ENCODE measurements around the gene SHROOM3.

The SHROOM3 gene

DNA sequence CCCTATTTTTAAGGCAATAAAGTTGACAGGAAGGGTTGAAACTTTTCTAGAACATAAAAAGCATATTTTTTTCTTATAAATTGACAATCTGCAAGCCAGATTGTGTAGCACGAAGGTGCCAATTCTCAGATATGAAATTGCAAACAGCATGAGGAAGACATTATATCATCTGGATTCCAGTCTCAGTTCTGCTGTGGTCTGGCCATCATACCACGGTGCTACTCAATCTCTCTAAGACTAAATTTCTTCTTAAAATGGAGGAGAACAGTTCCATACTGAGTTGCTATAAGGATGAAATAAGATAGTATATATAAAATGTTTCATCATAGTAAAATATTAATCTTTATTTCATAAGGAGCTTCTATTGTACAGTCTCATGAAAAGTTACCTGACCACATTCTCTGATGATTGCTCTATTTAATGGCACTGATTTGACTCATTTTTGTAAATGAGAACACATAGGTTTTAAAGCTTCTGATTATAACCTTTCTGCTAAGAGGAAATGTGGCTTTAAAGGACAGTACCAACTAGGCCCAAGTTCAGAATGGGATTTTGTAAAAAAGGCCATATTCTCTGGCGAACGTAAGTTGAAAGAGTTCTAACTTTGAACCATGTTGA lies 127.9 kb downstream of the SHROOM3 start:
- H3K9ac ChIP-seq (ENCODE audit: low read length), result no peak overlapping the region
- no peaks in the 10 kb centered on the region for H3K9me3 ChIP-seq (ENCODE audit: insufficient read depth, low read length)
- H2AFZ ChIP-seq (ENCODE audit: low read depth, low read length, severe bottlenecking), result no peak overlapping the region
- no peaks in the 10 kb centered on the region for H3F3A ChIP-seq (ENCODE audit: insufficient read depth)
- no peak overlapping the region for H3K4me3 ChIP-seq (ENCODE audit: insufficient read depth, low read length, poor library complexity, severe bottlenecking)
- no peaks in the 10 kb centered on the region for H4K20me1 ChIP-seq (ENCODE audit: low read depth, low read length)
- no peaks in the 10 kb centered on the region for H3K79me2 ChIP-seq (ENCODE audit: insufficient read depth, low read length)
- TF ChIP-seq EZH2phosphoT487 (conservative IDR thresholded peaks at IDR 0.05; ENCODE audit: low read length), result no peak
- TF ChIP-seq, protein P1, sequence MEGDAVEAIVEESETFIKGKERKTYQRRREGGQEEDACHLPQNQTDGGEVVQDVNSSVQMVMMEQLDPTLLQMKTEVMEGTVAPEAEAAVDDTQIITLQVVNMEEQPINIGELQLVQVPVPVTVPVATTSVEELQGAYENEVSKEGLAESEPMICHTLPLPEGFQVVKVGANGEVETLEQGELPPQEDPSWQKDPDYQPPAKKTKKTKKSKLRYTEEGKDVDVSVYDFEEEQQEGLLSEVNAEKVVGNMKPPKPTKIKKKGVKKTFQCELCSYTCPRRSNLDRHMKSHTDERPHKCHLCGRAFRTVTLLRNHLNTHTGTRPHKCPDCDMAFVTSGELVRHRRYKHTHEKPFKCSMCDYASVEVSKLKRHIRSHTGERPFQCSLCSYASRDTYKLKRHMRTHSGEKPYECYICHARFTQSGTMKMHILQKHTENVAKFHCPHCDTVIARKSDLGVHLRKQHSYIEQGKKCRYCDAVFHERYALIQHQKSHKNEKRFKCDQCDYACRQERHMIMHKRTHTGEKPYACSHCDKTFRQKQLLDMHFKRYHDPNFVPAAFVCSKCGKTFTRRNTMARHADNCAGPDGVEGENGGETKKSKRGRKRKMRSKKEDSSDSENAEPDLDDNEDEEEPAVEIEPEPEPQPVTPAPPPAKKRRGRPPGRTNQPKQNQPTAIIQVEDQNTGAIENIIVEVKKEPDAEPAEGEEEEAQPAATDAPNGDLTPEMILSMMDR (IDR thresholded peaks at IDR 0.05; ENCODE audit: insufficient read depth, low read length, poor library complexity, severe bottlenecking), result no peak
- H3K9me2 ChIP-seq (replicated peaks; ENCODE audit: insufficient read depth, low read length), result no peaks in the 10 kb centered on the region
- no peak overlapping the region for H3K27ac ChIP-seq (ENCODE audit: low read depth, low read length)
- H3K36me3 ChIP-seq (ENCODE audit: low read length), result no peaks in the 10 kb centered on the region
- H3K4me2 ChIP-seq (ENCODE audit: low read depth, low read length, poor library complexity, severe bottlenecking), result no peak overlapping the region
- no peaks in the 10 kb centered on the region for H3K27me3 ChIP-seq (ENCODE audit: low read length)

DNA sequence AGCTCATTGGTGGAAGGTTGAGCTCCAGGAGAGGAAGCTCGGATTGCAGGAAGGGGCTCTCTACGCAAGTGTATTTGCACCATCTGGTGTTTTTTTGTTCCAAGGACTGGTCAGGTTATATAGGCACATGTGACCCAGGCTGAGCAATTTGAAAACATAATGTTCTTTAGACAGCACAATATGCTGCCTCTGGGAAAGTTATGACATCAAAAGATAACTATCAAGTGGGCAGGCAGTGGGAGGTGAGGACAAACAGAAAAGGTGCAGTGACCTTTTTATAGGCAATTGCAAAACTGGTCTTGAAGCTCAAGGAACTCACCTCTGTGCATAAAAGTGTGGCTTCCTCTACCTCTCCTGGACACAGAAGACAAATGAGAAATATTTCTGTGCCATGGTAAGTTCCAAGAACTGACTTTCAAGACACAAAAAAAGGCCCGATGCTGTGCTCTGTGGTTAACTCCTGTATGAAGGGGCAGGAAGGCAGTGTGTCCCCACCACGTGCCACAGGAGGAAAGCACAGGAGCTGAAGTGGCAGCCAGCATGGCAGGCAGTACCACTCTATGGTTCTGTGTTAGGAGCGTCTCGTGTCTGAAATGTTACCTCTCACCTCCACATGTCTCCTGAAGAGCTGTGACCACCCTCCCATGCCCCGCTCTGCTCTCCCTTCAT lies 128.6 kb downstream of the SHROOM3 start:
- H3K9me2 ChIP-seq (replicated peaks; ENCODE audit: insufficient read depth, low read length), result no peaks in the 10 kb centered on the region
- H4K20me1 ChIP-seq (ENCODE audit: low read depth, low read length), result no peaks in the 10 kb centered on the region
- no peaks in the 10 kb centered on the region for H3K36me3 ChIP-seq (ENCODE audit: low read length)
- no peak overlapping the region for H3K4me2 ChIP-seq (ENCODE audit: low read depth, low read length, poor library complexity, severe bottlenecking)
- no peaks in the 10 kb centered on the region for H3F3A ChIP-seq (ENCODE audit: insufficient read depth)
- no peaks in the 10 kb centered on the region for H3K27me3 ChIP-seq (ENCODE audit: low read length)
- no peak for TF ChIP-seq EZH2phosphoT487 (conservative IDR thresholded peaks at IDR 0.05; ENCODE audit: low read length)
- TF ChIP-seq, protein P1 (IDR thresholded peaks at IDR 0.05; ENCODE audit: insufficient read depth, low read length, poor library complexity, severe bottlenecking), result no peak
- H3K79me2 ChIP-seq (ENCODE audit: insufficient read depth, low read length), result no peaks in the 10 kb centered on the region
- no peak overlapping the region for H2AFZ ChIP-seq (ENCODE audit: low read depth, low read length, severe bottlenecking)
- no peak overlapping the region for H3K9ac ChIP-seq (ENCODE audit: low read length)
- H3K27ac ChIP-seq (ENCODE audit: low read depth, low read length), result no peak overlapping the region
- H3K9me3 ChIP-seq (ENCODE audit: insufficient read depth, low read length), result no peaks in the 10 kb centered on the region
- H3K4me3 ChIP-seq (ENCODE audit: insufficient read depth, low read length, poor library complexity, severe bottlenecking), result no peak overlapping the region

DNA sequence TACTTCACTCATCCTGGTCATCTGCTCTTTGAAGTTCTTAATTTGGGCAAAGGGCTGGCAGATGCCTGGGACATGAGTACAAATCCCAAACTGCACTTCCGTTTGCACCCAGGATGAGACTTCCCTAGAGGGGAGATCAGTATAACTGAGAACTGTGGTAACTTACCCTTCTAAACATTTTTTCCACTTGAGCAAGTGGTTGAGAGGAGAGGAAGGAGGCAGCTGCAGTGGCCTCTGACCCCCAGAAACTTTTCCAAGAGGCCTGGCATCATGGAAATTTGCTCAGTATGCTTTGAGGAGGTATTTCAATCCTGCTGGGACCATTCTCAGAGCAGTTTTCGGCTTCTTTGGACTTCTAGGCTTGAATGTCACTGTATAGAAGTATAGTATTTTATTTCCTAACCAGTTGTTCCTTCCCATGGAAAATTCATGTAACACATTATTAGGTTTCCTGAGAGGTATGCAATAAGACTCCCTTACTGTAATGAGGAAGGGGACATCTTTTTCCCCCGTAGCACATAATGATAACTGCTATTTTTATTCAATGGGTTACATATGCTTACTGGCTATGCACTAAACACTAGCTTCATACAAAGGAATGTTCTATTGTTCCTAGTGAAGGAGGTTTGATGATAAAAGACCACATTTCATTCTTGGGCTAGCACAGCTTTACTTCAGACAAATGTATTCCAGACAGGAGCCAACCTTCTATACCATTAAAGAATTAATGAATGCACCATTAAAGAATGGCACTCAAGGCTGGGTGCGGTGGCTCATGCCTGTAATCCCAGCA lies 129.3 kb downstream of the SHROOM3 start:
- no peak overlapping the region for H3K4me3 ChIP-seq (ENCODE audit: insufficient read depth, low read length, poor library complexity, severe bottlenecking)
- H3K9me2 ChIP-seq (replicated peaks; ENCODE audit: insufficient read depth, low read length), result no peaks in the 10 kb centered on the region
- no peak overlapping the region for H3K9ac ChIP-seq (ENCODE audit: low read length)
- H2AFZ ChIP-seq (ENCODE audit: low read depth, low read length, severe bottlenecking), result no peak overlapping the region
- no peaks in the 10 kb centered on the region for H3K9me3 ChIP-seq (ENCODE audit: insufficient read depth, low read length)
- no peak overlapping the region for H3K4me2 ChIP-seq (ENCODE audit: low read depth, low read length, poor library complexity, severe bottlenecking)
- no peaks in the 10 kb centered on the region for H3F3A ChIP-seq (ENCODE audit: insufficient read depth)
- no peaks in the 10 kb centered on the region for H3K79me2 ChIP-seq (ENCODE audit: insufficient read depth, low read length)
- no peaks in the 10 kb centered on the region for H3K27me3 ChIP-seq (ENCODE audit: low read length)
- TF ChIP-seq, protein P1 (IDR thresholded peaks at IDR 0.05; ENCODE audit: insufficient read depth, low read length, poor library complexity, severe bottlenecking), result no peak
- TF ChIP-seq EZH2phosphoT487 (conservative IDR thresholded peaks at IDR 0.05; ENCODE audit: low read length), result no peak
- no peaks in the 10 kb centered on the region for H4K20me1 ChIP-seq (ENCODE audit: low read depth, low read length)
- no peak overlapping the region for H3K27ac ChIP-seq (ENCODE audit: low read depth, low read length)
- H3K36me3 ChIP-seq (ENCODE audit: low read length), result no peaks in the 10 kb centered on the region
